DMS114 treated with DMSO at 0.1 percent for 48 hours (cell line): ENCODE measurements around the gene CHPT1.
"Not testable (repeated sequence)": the region's sequence is repeated elsewhere in the genome, so short reads cannot be mapped to it uniquely, and the experiment has no call there.

Source experiments
- DNase-seq: peaks from one replicate; lab custom pipeline; 2025; ENCODE audit not compliant: unreplicated experiment; lab: John Stamatoyannopoulos, UW

Gene CHPT1

GRCh38 chr12:101697197-101697929 is at the start of gene CHPT1:
Gene CHPT1, plus strand, starts transcription at chr12:101697640. Its CDS starts 222 bp downstream, at chr12:101697862.
- DNase-seq: peak; percentile 28

GRCh38 chr12:101647711-101648110 is 49.7 kb upstream of the CHPT1 start:
- DNase-seq: no peak

GRCh38 chr12:101648195-101648594 is 49.2 kb upstream of the CHPT1 start:
- DNase-seq: no peak

GRCh38 chr12:101650346-101651117 is 46.9 kb upstream of the CHPT1 start:
- no peak for DNase-seq

- no peak for DNase-seq
Observed at GRCh38 chr12:101653030-101653429, 44.4 kb upstream of the CHPT1 start.

GRCh38 chr12:101653503-101653902 is 43.9 kb upstream of the CHPT1 start:
- DNase-seq: no peak

GRCh38 chr12:101654442-101654841 is 43.0 kb upstream of the CHPT1 start:
- no peak for DNase-seq

- no peak for DNase-seq
Observed at GRCh38 chr12:101655393-101655792, 42.0 kb upstream of the CHPT1 start.

- not testable (repeated sequence) for DNase-seq
Observed at GRCh38 chr12:101660662-101661061, 36.8 kb upstream of the CHPT1 start.

- DNase-seq: no peak
Observed at GRCh38 chr12:101663298-101663697, 34.1 kb upstream of the CHPT1 start.

GRCh38 chr12:101664992-101665391 is 32.4 kb upstream of the CHPT1 start:
- DNase-seq: no peak

- DNase-seq: no peak
Observed at GRCh38 chr12:101666052-101666728, 31.2 kb upstream of the CHPT1 start.

- no peak for DNase-seq
Observed at GRCh38 chr12:101667591-101667990, 29.8 kb upstream of the CHPT1 start.

- no peak for DNase-seq
Observed at GRCh38 chr12:101670007-101670671, 27.3 kb upstream of the CHPT1 start.

GRCh38 chr12:101671157-101671791 is 26.2 kb upstream of the CHPT1 start:
- no peak for DNase-seq

GRCh38 chr12:101671833-101672232 is 25.6 kb upstream of the CHPT1 start:
- DNase-seq: no peak

- DNase-seq: no peak
Observed at GRCh38 chr12:101675555-101675954, 21.9 kb upstream of the CHPT1 start.

- not testable (repeated sequence) for DNase-seq
Observed at GRCh38 chr12:101676497-101676896, 20.9 kb upstream of the CHPT1 start.

- DNase-seq: no peak
Observed at GRCh38 chr12:101678081-101678480, 19.4 kb upstream of the CHPT1 start.

GRCh38 chr12:101680240-101680639 is 17.2 kb upstream of the CHPT1 start:
- DNase-seq: no peak

- DNase-seq: no peak
Observed at GRCh38 chr12:101680647-101681046, 16.8 kb upstream of the CHPT1 start.
